SW480 (cell line): ENCODE measurements around the gene CFAP57.

Source experiments
- DNase-seq: peaks from one replicate; pipeline ENCODE4 v3.0.0-alpha.2; 2016; ENCODE audit warnings: low spot score

CFAP57 gene

GRCh38 chr1:43277116-43277876 lies 105.2 kb downstream of the CFAP57 start:
- no peak for DNase-seq

GRCh38 chr1:43279161-43279560 lies 107.0 kb downstream of the CFAP57 start:
- no peak for DNase-seq

- DNase-seq: no peak
These were observed 107.5 kb downstream of the CFAP57 start for GRCh38 chr1:43279666-43280065.

- no peak for DNase-seq
These were observed 108.6 kb downstream of the CFAP57 start for GRCh38 chr1:43280692-43281091.

GRCh38 chr1:43282220-43283195 lies 110.4 kb downstream of the CFAP57 start:
- DNase-seq: no peak

- no peak for DNase-seq
These were observed 111.9 kb downstream of the CFAP57 start for GRCh38 chr1:43284065-43284464.

- no peak for DNase-seq
These were observed 112.5 kb downstream of the CFAP57 start for GRCh38 chr1:43284546-43285110.

- peak; percentile 89 for DNase-seq
These were observed 113.3 kb downstream of the CFAP57 start, which contains the start of gene C1orf210 for GRCh38 chr1:43285269-43285990. Gene C1orf210, minus strand, starts transcription at chr1:43285581. Its CDS starts 2,311 bp downstream, at chr1:43283270.

GRCh38 chr1:43286115-43286514 lies 114.0 kb downstream of the CFAP57 start:
- peak; percentile 18 for DNase-seq

GRCh38 chr1:43286533-43286932 lies 114.4 kb downstream of the CFAP57 start:
- DNase-seq: no peak

GRCh38 chr1:43288058-43288784 lies 116.1 kb downstream of the CFAP57 start:
- DNase-seq: no peak

GRCh38 chr1:43288785-43289706 lies 116.9 kb downstream of the CFAP57 start:
- no peak for DNase-seq

GRCh38 chr1:43292216-43292615 lies 120.1 kb downstream of the CFAP57 start:
- DNase-seq: no peak

- DNase-seq: no peak
These were observed 120.5 kb downstream of the CFAP57 start for GRCh38 chr1:43292679-43293078.

GRCh38 chr1:43293176-43293575 lies 121.0 kb downstream of the CFAP57 start:
- DNase-seq: no peak

- DNase-seq: peak; percentile 54
These were observed 122.0 kb downstream of the CFAP57 start for GRCh38 chr1:43293896-43294760.

- DNase-seq: no peak
These were observed 122.6 kb downstream of the CFAP57 start for GRCh38 chr1:43294761-43295160.

- no peak for DNase-seq
These were observed 124.1 kb downstream of the CFAP57 start for GRCh38 chr1:43296207-43296606.

- DNase-seq: no peak
These were observed 125.9 kb downstream of the CFAP57 start for GRCh38 chr1:43298055-43298454.
